GM19239 (cell line): Measurements from ENCODE around the gene CREBL2.

ENCODE experiments used
- DNase-seq: peaks from one replicate; pipeline ENCODE4 v3.0.0; 2011; ENCODE audit warnings: low spot score; ENCODE audit not compliant: insufficient read length
- FAIRE-seq: peaks from 2 replicates; lab custom pipeline; 2011; peaks lifted over from hg19 to GRCh38; lab: Jason Lieb, UNC

CREBL2 gene

DNA sequence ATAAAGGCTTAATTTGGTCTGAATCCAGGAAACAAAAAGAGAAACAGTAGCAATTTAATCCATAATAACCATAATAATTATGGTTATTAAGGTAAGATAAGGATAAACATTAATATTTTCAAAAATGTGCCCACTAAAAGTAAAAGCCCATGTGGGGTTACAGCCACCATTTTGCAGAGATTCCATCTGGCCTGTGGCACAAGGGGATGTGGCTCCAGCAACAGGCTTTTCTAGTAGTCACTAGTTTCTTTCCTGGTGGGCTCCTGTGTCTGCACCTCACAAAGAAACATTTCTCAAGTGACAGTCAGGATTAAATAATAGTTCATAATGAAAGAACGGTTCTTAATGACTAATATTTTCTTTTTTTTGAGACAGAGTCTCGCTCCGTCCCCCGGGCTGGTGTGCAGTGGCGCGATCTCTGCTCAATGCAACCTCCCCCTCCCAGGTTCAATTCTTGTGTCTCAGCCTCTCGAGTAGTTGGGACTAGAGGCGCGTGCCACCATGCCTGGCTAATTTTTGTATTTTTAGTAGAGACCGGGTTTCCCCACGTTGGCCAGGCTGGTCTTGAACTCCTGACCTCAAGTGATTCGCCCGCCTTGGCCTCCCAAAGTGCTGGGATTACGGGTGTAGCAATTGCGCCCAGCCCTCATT, 52.1 kb downstream of the CREBL2 start:
- FAIRE-seq = peak; percentile 18
- DNase-seq = no peak

DNA sequence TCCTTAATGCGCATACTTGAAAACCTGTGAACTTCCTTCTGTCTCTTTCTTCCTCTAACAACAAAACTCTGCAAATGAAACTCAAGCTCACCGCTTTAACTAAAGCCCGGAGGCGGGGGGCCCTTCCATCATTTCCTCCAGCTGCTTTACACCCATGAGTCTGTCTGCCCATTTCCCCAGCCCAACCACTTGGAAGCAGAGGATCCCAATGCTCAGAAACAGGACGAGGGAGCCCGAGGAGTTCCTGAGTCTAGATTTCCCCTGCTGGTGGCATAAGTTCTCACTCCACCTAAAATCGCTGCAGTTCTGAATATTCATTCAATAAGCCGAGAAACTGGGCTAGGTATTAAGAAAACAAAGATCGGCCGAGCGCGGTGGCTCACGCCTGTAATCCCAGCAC, 53.5 kb downstream of the CREBL2 start:
- FAIRE-seq = no peak
- DNase-seq = no peak

DNA sequence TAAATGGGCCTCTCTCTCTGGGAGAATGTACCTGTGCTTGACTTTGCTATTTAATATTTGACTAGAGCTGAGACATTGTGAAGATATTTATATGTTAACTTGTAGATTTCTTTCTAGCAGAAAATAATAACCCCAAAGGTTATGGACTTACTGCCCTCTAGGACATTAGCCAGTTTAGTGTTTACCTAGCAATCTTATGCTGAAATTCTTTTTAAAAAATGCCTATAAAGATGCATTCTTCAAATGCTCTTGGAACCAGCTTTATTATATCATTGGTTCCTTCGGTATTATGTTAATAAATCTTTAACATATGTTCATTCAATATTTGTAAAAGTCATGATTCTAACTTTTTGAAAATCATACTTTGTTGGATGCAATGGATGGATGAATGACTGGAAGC, 56.3 kb downstream of the CREBL2 start:
- FAIRE-seq = no peak
- DNase-seq = no peak

DNA sequence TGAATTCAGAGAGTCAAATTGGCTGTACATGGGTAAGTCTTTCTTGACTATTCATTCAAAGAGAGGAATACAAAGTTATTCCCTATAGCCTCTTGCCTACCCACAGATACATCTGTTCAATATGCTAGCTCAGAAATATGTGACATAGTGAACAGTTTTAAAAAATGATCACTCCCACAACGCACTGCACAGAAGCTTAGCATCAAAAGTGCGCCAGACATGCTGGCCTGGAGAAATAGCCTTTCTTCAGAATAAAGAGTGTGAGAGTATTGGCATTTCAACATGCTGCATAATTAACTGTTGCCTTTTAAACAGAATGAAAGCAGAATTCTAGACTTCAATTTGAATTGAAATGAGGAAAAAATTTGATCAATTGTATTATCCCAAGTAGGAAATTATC, 57.3 kb downstream of the CREBL2 start:
- DNase-seq = no peak
- no peak for FAIRE-seq

DNA sequence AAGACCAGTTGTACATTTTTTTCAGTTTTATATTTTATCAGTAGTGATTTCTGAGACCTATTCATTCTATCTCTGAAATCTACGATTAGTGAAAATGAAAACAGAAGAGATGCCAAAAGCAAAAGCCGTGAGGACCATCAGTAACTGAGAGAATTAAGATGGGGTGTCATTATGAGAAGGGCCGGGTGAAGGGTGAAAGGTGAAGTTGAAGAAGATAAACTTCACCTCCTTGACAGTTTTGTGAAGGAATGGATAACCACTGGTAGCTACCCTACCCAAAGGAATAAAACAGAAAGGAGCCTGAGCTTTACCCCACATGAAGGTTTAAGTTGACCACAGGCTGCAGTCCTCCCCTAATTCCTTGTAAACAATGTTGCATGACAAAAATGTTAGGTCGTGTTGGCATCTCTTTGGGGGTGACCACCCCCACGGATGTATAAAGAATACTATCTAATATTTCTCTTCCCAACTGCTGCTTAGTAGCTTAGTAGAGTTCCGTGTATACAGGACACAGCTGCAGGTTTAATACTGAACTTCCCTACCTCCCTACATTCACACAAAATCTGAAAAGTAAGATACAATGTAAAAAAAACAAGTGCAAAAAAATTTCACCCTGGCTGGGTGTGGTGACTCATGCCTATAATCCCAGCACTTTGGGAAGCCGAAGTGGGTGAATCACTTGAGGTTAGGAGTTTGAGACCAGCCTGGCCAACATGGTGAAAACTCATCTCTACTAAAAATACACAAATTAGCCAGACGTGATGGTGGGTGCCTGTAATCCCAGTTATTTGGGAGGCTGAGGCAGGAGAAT, 60.4 kb downstream of the CREBL2 start:
- no peak for DNase-seq
- FAIRE-seq = peak; percentile 45

DNA sequence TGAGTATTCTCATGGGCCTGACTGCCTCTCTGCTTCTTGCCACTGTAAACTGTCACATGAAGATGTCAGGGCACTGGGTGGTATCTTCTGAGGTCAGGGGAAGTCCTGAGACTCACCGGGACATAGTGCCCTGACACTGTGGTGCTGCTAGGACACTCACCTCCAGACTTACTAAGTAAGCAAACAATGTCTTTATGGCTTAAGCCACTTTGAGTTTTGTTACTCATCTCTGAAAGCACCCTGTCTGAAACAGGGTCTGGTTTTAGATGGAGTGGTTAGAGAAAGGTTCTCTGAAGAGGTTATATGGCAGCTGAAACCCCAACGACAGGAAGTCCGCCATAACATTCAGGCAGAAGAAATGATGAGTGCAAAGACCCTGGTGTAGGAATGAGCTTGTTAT, 61.6 kb downstream of the CREBL2 start:
- DNase-seq (no peak), FAIRE-seq (peak; percentile 61)

DNA sequence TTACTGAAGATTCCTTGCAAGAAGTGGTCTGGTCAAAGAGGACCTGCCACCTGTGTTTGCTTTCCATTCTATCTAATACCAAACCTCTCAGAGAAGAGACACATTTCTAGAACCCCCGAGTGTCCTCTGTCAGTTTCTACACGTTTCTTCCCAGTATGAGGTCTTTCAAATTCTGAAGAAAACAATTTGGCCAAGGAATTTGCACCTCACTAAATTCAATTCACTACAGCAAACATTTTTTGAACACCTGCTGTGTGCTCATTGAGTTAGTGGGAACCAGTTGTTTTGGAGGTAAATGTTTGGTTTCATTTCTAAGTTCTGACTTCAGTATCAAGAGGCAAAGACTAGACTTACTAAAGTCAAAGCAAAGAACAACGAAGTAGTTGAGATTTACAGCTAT, 64.9 kb downstream of the CREBL2 start:
- no peak for DNase-seq
- peak; percentile 81 for FAIRE-seq

DNA sequence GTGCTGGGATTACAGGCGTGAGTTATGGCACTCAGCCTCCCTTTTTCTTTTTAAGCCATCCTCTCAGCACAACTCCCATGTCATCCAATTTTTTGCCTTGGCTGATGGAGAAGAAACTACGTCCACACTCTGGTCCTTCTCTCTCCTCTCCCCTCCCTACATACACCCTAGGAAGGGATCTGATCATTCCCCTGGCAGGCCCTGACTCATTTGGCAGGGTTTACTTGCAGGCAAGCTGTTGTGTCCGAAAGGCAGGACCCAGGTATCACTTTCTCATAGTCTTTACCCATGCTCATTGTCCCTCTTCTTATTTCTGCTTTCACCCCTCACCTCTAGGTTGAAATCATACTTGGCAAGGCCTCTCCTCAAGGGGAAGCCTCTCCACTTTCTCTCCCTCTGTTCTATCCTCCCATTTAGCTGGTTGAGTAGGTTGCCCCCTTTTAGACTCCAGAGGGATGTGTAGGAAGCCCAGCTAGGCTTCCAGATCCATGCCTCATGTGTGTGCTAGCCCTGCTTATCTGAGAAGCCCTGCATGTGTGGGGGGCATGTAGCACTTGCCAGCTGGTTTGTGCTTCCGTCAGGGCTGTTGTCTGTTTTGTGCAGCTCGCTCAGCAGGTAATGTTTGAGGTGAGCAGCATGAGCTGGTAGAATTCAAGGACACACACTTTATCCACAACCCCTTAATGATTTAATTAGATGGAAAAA, 69.5 kb downstream of the CREBL2 start:
- FAIRE-seq = no peak

DNA sequence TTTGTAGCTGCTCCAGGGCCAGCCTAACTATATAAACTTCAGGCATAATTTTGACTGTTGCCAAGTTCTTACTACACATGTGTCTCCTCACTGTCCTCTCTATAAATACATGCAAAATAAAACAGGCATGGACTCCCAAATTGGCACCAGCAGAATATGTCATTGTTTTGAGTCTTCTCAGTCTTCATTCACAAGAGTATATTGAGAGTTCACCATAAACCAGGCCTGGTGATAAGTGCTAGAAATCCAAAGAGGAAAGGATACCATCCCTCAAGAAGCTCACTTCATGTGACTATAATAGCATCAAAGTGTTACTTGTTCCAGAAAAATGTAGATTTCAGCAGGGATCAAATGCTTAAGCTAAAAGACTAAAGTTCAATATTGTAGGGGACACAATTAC, 70.6 kb downstream of the CREBL2 start:
- FAIRE-seq (no peak), DNase-seq (no peak)

More for the DNA sequence above, 69.5 kb downstream of the CREBL2 start:
- DNase-seq = no peak

DNA sequence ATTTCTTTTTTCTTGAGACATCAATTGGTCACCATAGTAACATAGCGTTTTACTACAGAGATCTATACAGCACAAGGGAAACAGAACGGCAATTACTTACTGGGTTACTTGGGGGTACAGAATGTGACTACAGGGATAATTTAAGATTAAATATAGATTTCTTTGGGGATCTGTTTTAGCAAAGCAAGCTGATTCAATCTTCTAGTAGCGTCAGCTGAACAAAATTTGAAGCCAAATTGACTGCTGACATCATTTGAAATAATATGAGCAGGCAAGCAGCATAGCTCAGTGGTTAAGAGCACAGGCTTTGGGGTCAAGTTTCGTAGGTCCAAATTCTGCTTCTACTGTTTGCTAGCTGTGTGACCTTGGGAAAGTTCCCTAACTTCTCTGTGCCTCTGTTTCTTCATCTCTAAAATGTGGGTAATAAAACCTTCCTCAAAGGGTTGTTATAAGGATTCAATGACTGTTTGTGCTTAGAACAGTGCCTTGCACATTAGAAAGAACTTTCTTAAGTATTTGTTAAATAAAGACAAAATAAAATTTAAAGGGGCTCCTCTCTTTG, 71.5 kb downstream of the CREBL2 start:
- DNase-seq (no peak), FAIRE-seq (no peak)

DNA sequence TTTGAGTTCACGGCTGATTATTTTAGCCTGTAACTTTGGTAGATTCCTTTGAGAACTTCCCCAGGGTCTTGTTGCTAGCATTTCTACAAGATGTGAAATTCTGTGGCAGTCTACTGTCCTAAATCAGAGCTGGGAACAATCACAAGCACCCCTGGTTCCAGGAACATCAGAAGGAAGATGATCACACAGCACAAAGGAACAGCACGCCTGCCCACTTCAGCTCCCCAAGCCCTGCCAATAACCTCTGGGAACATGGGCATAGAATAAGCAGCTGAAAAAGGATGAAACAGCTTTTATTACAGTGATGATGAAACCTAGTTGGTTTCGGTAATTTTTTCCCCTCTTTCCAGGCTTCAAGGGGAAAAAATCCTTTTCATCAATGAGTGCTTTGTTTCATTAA, 72.0 kb downstream of the CREBL2 start:
- DNase-seq = no peak
- FAIRE-seq = no peak

DNA sequence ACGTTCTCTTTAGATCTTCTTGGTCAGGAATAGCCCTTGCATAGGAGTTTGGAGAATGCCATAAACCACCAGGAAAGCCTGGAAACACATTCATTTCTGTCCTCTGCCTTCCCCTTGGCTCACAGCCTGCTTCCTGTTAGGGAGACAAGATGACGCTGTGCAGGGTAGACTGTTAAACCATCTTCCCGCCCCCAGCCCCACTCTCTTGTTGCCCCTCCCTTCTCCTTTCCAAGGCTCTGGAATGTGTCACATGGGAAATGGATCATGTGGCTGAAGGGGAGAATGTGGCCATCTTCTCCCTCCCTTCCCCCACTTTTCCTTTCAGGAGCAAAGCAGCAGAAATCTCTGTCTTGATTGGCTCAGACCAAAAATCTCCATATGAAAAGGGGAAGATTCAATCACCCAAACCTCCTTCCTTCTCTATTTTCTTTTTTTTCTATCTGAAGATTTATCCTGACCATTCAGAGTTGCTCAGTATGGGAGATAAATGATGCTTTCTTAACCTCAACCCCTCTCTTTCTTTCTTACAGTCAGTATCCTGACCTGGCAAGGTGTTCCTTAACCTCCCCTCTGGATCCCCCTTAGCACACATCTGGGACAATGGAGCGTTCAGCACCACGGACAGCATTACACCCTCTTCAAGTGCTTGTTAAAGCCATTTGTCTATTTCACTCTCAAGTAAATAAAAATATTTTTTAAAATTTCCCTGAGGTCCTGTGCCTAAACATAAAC, 72.9 kb downstream of the CREBL2 start:
- DNase-seq = no peak
- no peak for FAIRE-seq

DNA sequence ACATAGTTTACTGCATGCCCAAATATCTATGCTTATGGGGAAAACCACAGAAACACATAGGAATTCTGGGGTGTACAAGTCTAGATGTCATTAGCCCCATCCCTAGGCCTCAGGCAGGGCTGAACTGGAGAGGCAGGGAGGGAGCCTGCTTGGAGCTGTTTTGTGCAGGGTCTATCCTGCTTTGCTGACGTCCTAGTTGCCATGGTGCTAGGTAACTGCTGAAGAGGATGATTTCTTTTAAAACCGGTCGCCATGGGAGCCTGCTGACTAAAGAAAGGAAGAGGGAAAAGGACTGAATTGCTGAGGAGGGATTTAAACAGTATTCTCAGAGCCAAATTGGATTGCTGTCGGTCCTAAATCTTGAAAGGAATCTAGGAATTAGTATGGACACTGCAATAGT, 73.6 kb downstream of the CREBL2 start:
- no peak for DNase-seq
- no peak for FAIRE-seq

DNA sequence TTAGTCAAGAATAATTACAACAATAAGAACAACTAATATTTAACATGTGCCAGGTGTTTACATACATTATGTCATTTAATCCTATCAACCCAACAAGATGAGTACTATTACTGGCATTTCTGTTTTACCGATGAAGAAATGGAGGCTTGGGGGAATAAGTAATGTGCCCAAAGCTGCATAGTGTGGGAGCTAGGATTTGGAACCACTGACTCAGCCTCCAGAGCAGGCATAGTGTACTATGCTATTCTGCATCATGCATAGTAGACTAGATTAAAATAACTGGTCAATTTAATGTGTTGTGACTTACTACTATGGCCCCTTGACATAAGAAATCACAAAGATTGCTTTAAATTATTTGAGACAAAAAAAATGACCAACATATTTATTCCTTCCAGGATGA, 74.8 kb downstream of the CREBL2 start:
- DNase-seq = no peak
- FAIRE-seq = no peak

DNA sequence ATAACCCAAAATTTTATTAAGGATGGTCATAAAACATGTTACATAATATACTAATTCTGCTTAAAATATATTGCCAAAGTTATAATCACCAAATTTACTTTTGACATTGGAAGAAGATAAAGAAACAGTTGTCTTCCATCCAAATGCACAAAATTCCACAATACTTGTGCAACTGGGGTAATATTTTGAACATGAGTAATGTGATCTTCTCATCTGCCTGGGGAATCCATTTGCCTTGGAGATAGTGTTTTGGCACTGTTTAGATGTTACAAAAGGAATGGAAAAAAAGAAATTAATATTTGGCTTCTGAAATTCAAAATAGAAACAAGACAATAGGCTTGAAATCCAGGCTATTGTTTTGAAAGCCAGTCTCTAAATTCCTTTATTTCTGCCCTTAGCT, 75.2 kb downstream of the CREBL2 start:
- DNase-seq = no peak
- no peak for FAIRE-seq

DNA sequence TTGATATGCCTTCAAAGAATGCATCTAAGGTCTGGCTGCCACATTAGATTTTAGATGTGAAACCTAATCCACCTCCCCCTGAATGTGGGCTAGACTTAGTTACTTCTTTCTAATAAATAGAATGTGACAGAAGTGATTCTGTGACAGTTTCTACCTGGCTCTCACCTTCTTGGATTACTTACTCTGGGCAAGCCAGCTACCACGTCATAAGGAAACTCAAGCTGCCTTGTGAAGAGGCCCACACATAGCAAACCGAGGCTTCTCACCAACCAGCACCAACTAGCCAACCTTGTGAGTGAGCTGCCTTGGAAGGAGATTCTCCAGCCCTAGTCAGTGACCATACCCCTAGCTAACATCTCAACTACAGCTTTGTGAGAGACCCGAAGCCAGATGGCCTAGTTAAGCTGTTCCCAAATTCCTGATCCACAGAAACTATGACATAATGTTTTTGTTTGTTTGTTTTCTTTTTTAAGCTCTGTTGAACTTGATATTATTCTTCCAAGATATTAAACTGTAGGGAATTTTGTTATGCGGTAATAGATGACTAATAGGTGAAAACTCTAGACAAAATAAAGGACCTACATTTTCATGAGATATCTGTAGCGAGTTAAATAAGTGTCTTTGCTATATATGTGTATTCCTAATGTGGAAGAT, 78.1 kb downstream of the CREBL2 start:
- FAIRE-seq = peak; percentile 62
- DNase-seq = no peak

DNA sequence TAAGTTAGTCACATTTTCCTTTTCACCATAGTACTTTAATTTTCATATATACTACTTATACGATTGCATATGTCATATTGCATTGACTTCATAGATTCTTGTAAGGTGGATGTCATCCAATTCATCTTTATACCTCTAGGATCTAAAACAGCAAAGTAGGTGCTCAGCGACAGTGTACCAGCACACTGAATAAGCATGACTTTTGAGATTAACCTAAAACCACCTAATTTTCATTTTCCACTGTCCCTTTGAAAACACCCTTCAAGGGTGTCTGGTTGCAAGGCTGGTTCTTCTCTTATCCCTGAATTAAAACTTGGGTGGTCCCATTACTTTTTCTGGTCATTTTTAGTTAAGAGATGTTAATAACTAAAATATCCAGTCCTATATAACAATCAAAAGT, 79.9 kb downstream of the CREBL2 start:
- FAIRE-seq (peak; percentile 97), DNase-seq (no peak)

DNA sequence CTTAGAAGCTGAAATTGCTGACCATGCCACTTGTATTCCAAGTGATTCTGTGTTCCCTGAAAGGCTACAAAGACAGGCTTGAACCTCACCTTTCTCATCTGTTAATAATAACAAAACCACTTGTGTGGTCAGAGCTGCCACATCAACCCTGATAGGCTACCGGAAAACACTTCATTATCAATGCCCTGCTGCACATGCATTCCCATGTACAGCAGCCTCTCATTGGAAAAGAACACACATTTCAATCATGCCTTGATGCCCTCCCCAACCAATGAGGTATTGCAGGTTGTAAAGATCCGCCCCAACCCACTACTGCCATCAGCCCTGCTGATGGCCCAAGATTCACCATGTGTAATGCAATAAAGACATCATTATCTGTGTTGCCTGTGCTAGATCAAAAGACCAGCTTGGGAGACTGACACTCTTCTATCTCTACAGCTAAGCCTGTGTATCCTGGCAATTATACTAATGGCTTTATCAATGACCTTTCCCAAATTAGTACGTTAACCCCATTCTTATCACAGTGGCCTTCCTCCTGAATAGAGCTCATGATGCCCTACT, 81.5 kb downstream of the CREBL2 start:
- FAIRE-seq (peak; percentile 95), DNase-seq (no peak)
